Suppressor macrophage treated with lipopolysaccharide for 1 hour (primary cell): ENCODE measurements around the gene SYTL2.
"Not testable (repeated sequence)": the region's sequence is repeated elsewhere in the genome, so short reads cannot be mapped to it uniquely, and the experiment has no call there.

Experiments used
- DNase-seq, 3 donors: peaks; one replicate each; pipeline ENCODE4 v3.0.0-alpha.2; 2020 to 2022

The SYTL2 gene

GRCh38 chr11:85685125-85685819 is 125.7 kb downstream of the SYTL2 start:
- DNase-seq: no peak

GRCh38 chr11:85682330-85683305 is 128.3 kb downstream of the SYTL2 start:
- DNase-seq: peak; percentile 39 to 60 (median 43)

GRCh38 chr11:85680897-85681296 is 130.0 kb downstream of the SYTL2 start:
- DNase-seq: no peak

- DNase-seq: no peak
Measured at GRCh38 chr11:85679576-85679975, 131.4 kb downstream of the SYTL2 start.

- DNase-seq: no peak
Measured at GRCh38 chr11:85673393-85673792, 137.5 kb downstream of the SYTL2 start.

- no peak for DNase-seq
Measured at GRCh38 chr11:85672105-85672902, 138.6 kb downstream of the SYTL2 start.

GRCh38 chr11:85670949-85671663 is 139.8 kb downstream of the SYTL2 start:
- not testable (repeated sequence) for DNase-seq

GRCh38 chr11:85668157-85668556 is 142.8 kb downstream of the SYTL2 start:
- DNase-seq: no peak

- no peak for DNase-seq
Measured at GRCh38 chr11:85666687-85667086, 144.3 kb downstream of the SYTL2 start.

- DNase-seq: no peak
Measured at GRCh38 chr11:85665733-85666132, 145.2 kb downstream of the SYTL2 start.

- DNase-seq: peak; percentile 98 to 99 (median 98)
Measured at GRCh38 chr11:85664615-85665481, 146.1 kb downstream of the SYTL2 start, which contains the start of gene CREBZF. TSS of gene CREBZF (minus strand) at chr11:85665129. CDS start at chr11:85664875, 254 bp downstream.

GRCh38 chr11:85663753-85664614 is 147.0 kb downstream of the SYTL2 start:
- peak; percentile 86 to 93 (median 88) for DNase-seq

- peak in 2 of 3 donors; percentile 9 to 19 for DNase-seq
Measured at GRCh38 chr11:85663080-85663752, 147.7 kb downstream of the SYTL2 start.

- DNase-seq: no peak
Measured at GRCh38 chr11:85661972-85662664, 148.8 kb downstream of the SYTL2 start.

- no peak for DNase-seq
Measured at GRCh38 chr11:85658180-85658579, 152.8 kb downstream of the SYTL2 start.

- no peak for DNase-seq
Measured at GRCh38 chr11:85656777-85657176, 154.2 kb downstream of the SYTL2 start.

GRCh38 chr11:85654343-85654742 is 156.6 kb downstream of the SYTL2 start:
- DNase-seq: not testable (repeated sequence)

GRCh38 chr11:85652786-85653447 is 158.0 kb downstream of the SYTL2 start:
- peak in 2 of 3 donors; percentile 18 to 29 for DNase-seq
